SK-N-SH (cell line): Measurements from ENCODE around the gene LAMB1. TPM values are rescaled to one million over a fixed set of nuclear protein-coding genes. Genes with fewer than 3 reads are reported as not detected.

ENCODE experiments used
- CTCF ChIA-PET: fragments of 300-600, 350-600 bp; formaldehyde crosslinking; extraction: SDS; loops from one replicate; lab custom pipeline; 2021; lab: Yijun Ruan, JAX
- POLR2A ChIA-PET: fragments of 350-600 bp; sonication (Branson Sonifier 250); formaldehyde crosslinking; extraction: SDS; loops from one replicate; lab custom pipeline; 2020; ENCODE audit warnings: antibody characterized with exemption, inconsistent platforms; lab: Yijun Ruan, JAX
- DNase-seq: peaks from one replicate; pipeline ENCODE4 v3.0.0; 2012
- H2AFZ ChIP-seq: fragments of 200-600 bp; sonication (generic); 2 replicates; pipeline ENCODE4 v1.8.1; 2016; ENCODE audit warnings: antibody characterized with exemption, mild to moderate bottlenecking, low read depth
- H3F3A ChIP-seq: fragments of 200-600 bp; sonication (generic); replicated peaks from 2 replicates; pipeline ENCODE3; 2016; ENCODE audit warnings: antibody characterized with exemption, mild to moderate bottlenecking; ENCODE audit not compliant: insufficient read depth
- H3K27ac ChIP-seq, 2 experiments: fragments of 200-500 bp in 1 of 2; fragments of 200-600 bp in 1 of 2; sonication (Bioruptor generic) in 1 of 2; sonication (generic), shearing (Covaris generic) in 1 of 2; 2 replicates each; pipeline versions ENCODE4 v1.5.1 to v1.6.1; 2014 to 2016; ENCODE audit warnings: low read depth in 2 of 2, inconsistent platforms in 1 of 2, low read length in 1 of 2, mild to moderate bottlenecking in 1 of 2, mixed read lengths in 1 of 2
- H3K27me3 ChIP-seq: fragments of 200-600 bp; sonication (generic), shearing (Covaris generic); 2 replicates; pipeline ENCODE4 v1.6.1; 2016; ENCODE audit warnings: mixed run types; ENCODE audit not compliant: insufficient read depth
- H3K36me3 ChIP-seq, 2 experiments: fragments of 200-500 bp in 1 of 2; fragments of 200-600 bp in 1 of 2; sonication (Bioruptor generic) in 1 of 2; sonication (generic) in 1 of 2; replicated peaks in 1 of 2; 2 replicates each; pipeline versions ENCODE3 to v1.5.1; 2014 to 2016; ENCODE audit warnings: low read length in 1 of 2, mild to moderate bottlenecking in 1 of 2; ENCODE audit not compliant: insufficient read depth in 2 of 2, control insufficient read depth in 1 of 2
- H3K4me1 ChIP-seq, 2 experiments: fragments of 200-500 bp in 1 of 2; fragments of 200-600 bp in 1 of 2; sonication (Bioruptor generic) in 1 of 2; sonication (generic), shearing (Covaris generic) in 1 of 2; 2 replicates each; pipeline versions ENCODE4 v1.5.1 to v1.6.1; 2014 to 2016; ENCODE audit warnings: low read depth in 1 of 2, low read length in 1 of 2, mixed run types in 1 of 2; ENCODE audit not compliant: insufficient read depth in 2 of 2, control insufficient read depth in 1 of 2
- H3K4me2 ChIP-seq: fragments of 200-600 bp; sonication (generic), shearing (Covaris generic); 2 replicates; pipeline ENCODE4 v1.6.1; 2017; ENCODE audit warnings: mixed run types
- H3K4me3 ChIP-seq, 2 experiments: fragments of 200-500 bp in 1 of 2; fragments of 200-600 bp in 1 of 2; sonication (Bioruptor generic) in 1 of 2; sonication (generic), shearing (Covaris generic) in 1 of 2; 2 replicates each; pipeline versions ENCODE4 v1.5.1 to v1.8.1; 2014 to 2016; ENCODE audit warnings: low read depth in 2 of 2, inconsistent platforms in 1 of 2, low read length in 1 of 2, mild to moderate bottlenecking in 1 of 2, mixed read lengths in 1 of 2, moderate library complexity in 1 of 2
- H3K79me2 ChIP-seq: fragments of 200-600 bp; sonication (generic); 2 replicates; pipeline ENCODE4 v1.8.1; 2017; ENCODE audit warnings: mild to moderate bottlenecking; ENCODE audit not compliant: insufficient read depth
- H3K9ac ChIP-seq: fragments of 200-600 bp; sonication (generic); 2 replicates; pipeline ENCODE4 v1.6.1; 2017; ENCODE audit warnings: mixed run types
- H3K9me2 ChIP-seq: fragments of 200-600 bp; sonication (generic); 2 replicates; pipeline ENCODE4 v1.6.1; 2017; ENCODE audit warnings: mixed run types
- H3K9me3 ChIP-seq: fragments of 200-600 bp; sonication (generic); 2 replicates; pipeline ENCODE4 v1.6.1; 2017; ENCODE audit warnings: mixed run types, mild to moderate bottlenecking, moderate library complexity
- H4K20me1 ChIP-seq: fragments of 200-600 bp; sonication (generic); 2 replicates; pipeline ENCODE4 v1.6.1; 2017; ENCODE audit warnings: mild to moderate bottlenecking, mixed run types; ENCODE audit not compliant: insufficient read depth
- CTCF ChIP-seq: fragments of 200-600 bp; sonication (generic); IDR thresholded peaks from 2 replicates; pipeline ENCODE4 v1.6.1; 2017; ENCODE audit warnings: antibody characterized with exemption, mild to moderate bottlenecking, moderate library complexity
- ELF1 ChIP-seq: IDR thresholded peaks from 2 replicates; pipeline ENCODE4 v1.4.0; 2012
- EP300 ChIP-seq, 2 experiments: IDR thresholded peaks; 2 replicates each; pipeline versions ENCODE4 v1.4.0 to v1.6.1; 2012; ENCODE audit warnings: borderline replicate concordance in 1 of 2, low read depth in 1 of 2, low read length in 1 of 2
- EZH2phosphoT487 ChIP-seq: fragments of 200-600 bp; sonication (generic); IDR thresholded peaks from 2 replicates; pipeline ENCODE4 v1.6.1; 2017; ENCODE audit warnings: low read depth, mixed run types, mild to moderate bottlenecking, antibody characterized with exemption, moderate library complexity, borderline replicate concordance
- FOSL2 ChIP-seq: IDR thresholded peaks from 2 replicates; pipeline ENCODE4 v1.4.0; 2012; ENCODE audit warnings: low read depth, mild to moderate bottlenecking, moderate library complexity, borderline replicate concordance
- FOXJ3 ChIP-seq: sonication (generic); formaldehyde crosslinking; IDR thresholded peaks from 2 replicates; pipeline ENCODE4 v1.5.1; 2020; ENCODE audit warnings: mild to moderate bottlenecking, missing genetic modification reagents
- FOXM1 ChIP-seq: IDR thresholded peaks from 2 replicates; pipeline ENCODE4 v1.4.0; 2012; ENCODE audit warnings: low read depth, mild to moderate bottlenecking
- GABPA ChIP-seq: IDR thresholded peaks from 2 replicates; pipeline ENCODE4 v1.4.0; 2012; ENCODE audit warnings: low read depth, mild to moderate bottlenecking
- GATA2 ChIP-seq: sonication (generic); formaldehyde crosslinking; IDR thresholded peaks from 2 replicates; pipeline ENCODE4 v1.5.0; 2020; ENCODE audit warnings: mild to moderate bottlenecking, missing genetic modification reagents
- IRF3 ChIP-seq: fragments of 150-350 bp; IDR thresholded peaks from 2 replicates; pipeline ENCODE4 v1.6.1; 2016; ENCODE audit warnings: mild to moderate bottlenecking, low read depth, low read length
- JUND ChIP-seq: IDR thresholded peaks from 2 replicates; pipeline ENCODE4 v1.4.0; 2012
- MEF2A ChIP-seq: IDR thresholded peaks from 2 replicates; pipeline ENCODE4 v1.4.0; 2012; ENCODE audit warnings: low read depth, borderline replicate concordance
- NFIC ChIP-seq: IDR thresholded peaks from 2 replicates; pipeline ENCODE4 v1.4.0; 2012; ENCODE audit warnings: borderline replicate concordance
- NRF1 ChIP-seq: IDR thresholded peaks from 2 replicates; pipeline ENCODE4 v1.6.1; 2012; ENCODE audit warnings: low read depth, mild to moderate bottlenecking, low read length
- RCOR1 ChIP-seq: fragments of 150-350 bp; IDR thresholded peaks from 2 replicates; pipeline ENCODE4 v1.6.1; 2017; ENCODE audit warnings: antibody characterized with exemption, low read length
- REST ChIP-seq: IDR thresholded peaks from 2 replicates; pipeline ENCODE4 v1.6.1; 2012; ENCODE audit warnings: mild to moderate bottlenecking, low read depth, low read length, moderate library complexity
- RFX5 ChIP-seq: IDR thresholded peaks from 2 replicates; pipeline ENCODE4 v1.6.1; 2012; ENCODE audit warnings: mild to moderate bottlenecking, improper control_type of control experiment, low read length
- SIN3A ChIP-seq: IDR thresholded peaks from 2 replicates; pipeline ENCODE4 v1.6.1; 2012; ENCODE audit warnings: low read depth, mild to moderate bottlenecking, low read length, moderate library complexity, borderline replicate concordance
- TAF1 ChIP-seq: IDR thresholded peaks from 2 replicates; pipeline ENCODE4 v1.6.1; 2012; ENCODE audit warnings: low read depth, mild to moderate bottlenecking, low read length, moderate library complexity, borderline replicate concordance
- TEAD4 ChIP-seq: IDR thresholded peaks from 2 replicates; pipeline ENCODE4 v1.4.0; 2012; ENCODE audit warnings: mild to moderate bottlenecking, borderline replicate concordance; ENCODE audit not compliant: insufficient read depth
- WGBS: methylation state at CpG from one replicate; pipeline ENCODE4 v1.1.6; 2017; ENCODE audit warnings: low lambda C conversion rate; 5-methylcytosine and 5-hydroxymethylcytosine counted together
- polyA plus RNA-seq, 3 experiments: library from polyadenylated mRNA; depleted of rRNA; stranded (reverse); fragments of >200 nt; gene quantifications; 2 replicates each; pipeline ENCODE4 v1.2.3, GENCODE V29; 2012

The LAMB1 gene
- polyA plus RNA-seq, 1 of the 3 experiments (the other 2 are of a cell fraction) = 435 TPM

GRCh38 chr7:107975394-107976013 is 27.5 kb downstream of the LAMB1 start:
- Histone ChIP-seq H3K27me3 (no peaks in the 10 kb centered on the region), H3K4me1 (peaks cover 5 to 16% of the 10 kb centered on the region in 2 experiments), H2AFZ (no peak overlapping the region), H3K79me2 (peaks cover 26% of the 10 kb centered on the region; the same call in 1 of the 2 replicates), H3K9me2 (no peaks in the 10 kb centered on the region), H3K4me3 (no peak overlapping the region), H3K36me3 (peaks cover 90 to 95% of the 10 kb centered on the region in 2 experiments)
- no peak for TF ChIP-seq FOXM1
- TF ChIP-seq NFIC = no peak
- no peak for TF ChIP-seq IRF3
- no peak for TF ChIP-seq FOSL2
- no peak for TF ChIP-seq FOXJ3 (CRISPR knock-in tag)
- TF ChIP-seq TEAD4 = no peak
- no peak for TF ChIP-seq EP300 (IDR thresholded peaks at IDR 0.05; ENCODE audit: borderline replicate concordance in 1 of 2, low read depth in 1 of 2, low read length in 1 of 2)
- TF ChIP-seq GABPA = no peak
- TF ChIP-seq TAF1 = no peak
- TF ChIP-seq JUND = no peak
- no peak for TF ChIP-seq EZH2phosphoT487
- TF ChIP-seq NRF1 = no peak
- no peak for TF ChIP-seq CTCF
- TF ChIP-seq, all 33 proteins: peak for 0
- Histone ChIP-seq H4K20me1 (peaks cover 9% of the 10 kb centered on the region; the same call in 1 of the 2 replicates), H3K27ac (no peak overlapping the region; a peak in 1 of 4 replicates), H3F3A (peaks cover 42% of the 10 kb centered on the region), H3K9me3 (no peaks in the 10 kb centered on the region), H3K9ac (no peak overlapping the region), H3K4me2 (no peak overlapping the region)
- DNase-seq = no peak
- WGBS = 98% methylated on average over 13 of the region's 13 CpGs
- ChIA-PET POLR2A (no interaction called here), CTCF (no interaction called here)

- Histone ChIP-seq H3K79me2 (peaks cover 23% of the 10 kb centered on the region; the same call in 1 of the 2 replicates), H3K27ac (no peak overlapping the region), H3K27me3 (no peaks in the 10 kb centered on the region), H4K20me1 (no peaks in the 10 kb centered on the region), H3F3A (peaks cover 42% of the 10 kb centered on the region), H3K4me1 (peaks cover 5 to 16% of the 10 kb centered on the region in 2 experiments), H3K9ac (no peak overlapping the region), H3K9me2 (no peaks in the 10 kb centered on the region), H2AFZ (no peak overlapping the region), H3K4me2 (no peak overlapping the region), H3K4me3 (no peak overlapping the region), H3K36me3 (peaks cover 83 to 95% of the 10 kb centered on the region in 2 experiments), H3K9me3 (no peaks in the 10 kb centered on the region)
- CTCF ChIA-PET = interaction anchor here (0.7 to 2.5 kb wide), 5 partner anchors 8 to 523 kb away, joined by 3 to 18 read pairs (median 5); no protein-coding TSS in a partner anchor
- POLR2A ChIA-PET = no interaction called here
- DNase-seq = no peak
- TF ChIP-seq REST (no peak), RCOR1 (no peak), NFIC (no peak), ELF1 (no peak), MEF2A (no peak), IRF3 (no peak), GATA2 (no peak), RFX5 (no peak), SIN3A (no peak)
Measured at GRCh38 chr7:107973861-107974260, 29.1 kb downstream of the LAMB1 start.
